Tibial artery (tissue), 4 donors: ENCODE data around the gene LAMTOR3.

ENCODE experiments used
- DNase-seq, 2 donors: peaks; one replicate each; pipeline ENCODE4 v3.0.0-alpha.2; 2019
- H3K27ac ChIP-seq, 2 donors: fragments of 200-600 bp; sonication (generic) in 1 of 2; 1 replicate in 1 of 2; 2 replicates in 1 of 2; pipeline ENCODE4 v1.5.1; 2018 to 2019; ENCODE audit warnings: mild to moderate bottlenecking in 1 of 2
- H3K27me3 ChIP-seq, 2 donors: fragments of 200-600 bp; sonication (generic) in 1 of 2; one replicate each; pipeline versions ENCODE4 v1.5.1 to v1.6.0; 2016 to 2019
- H3K36me3 ChIP-seq, 3 donors: fragments of 200-600 bp; sonication (generic) in 2 of 3; one replicate each; pipeline ENCODE4 v1.5.1; 2016 to 2019; ENCODE audit warnings: mild to moderate bottlenecking in 2 of 3
- H3K4me1 ChIP-seq, 4 donors: fragments of 200-600 bp; sonication (generic) in 2 of 4; 1 replicate in 3 of 4; 2 replicates in 1 of 4; pipeline ENCODE4 v1.5.1; 2016 to 2019
- H3K4me3 ChIP-seq, 2 donors: fragments of 200-600 bp; sonication (generic) in 1 of 2; 1 replicate in 1 of 2; 2 replicates in 1 of 2; pipeline ENCODE4 v1.5.1; 2018 to 2019; ENCODE audit warnings: mild to moderate bottlenecking in 2 of 2
- H3K9me3 ChIP-seq, 3 donors: fragments of 200-600 bp; sonication (generic) in 1 of 3; one replicate each; pipeline ENCODE4 v1.5.1; 2016 to 2019
- CTCF ChIP-seq, 2 experiments: fragments of 200-600 bp in 1 of 2; fragments of 450-650 bp in 1 of 2; IDR thresholded peaks; one replicate each; pipeline ENCODE4 v1.5.1; 2017 to 2019; ENCODE audit warnings: antibody characterized with exemption in 2 of 2, mild to moderate bottlenecking in 1 of 2, moderate library complexity in 1 of 2
- intact Hi-C: fragments of 100-400 bp; cut with DNase I; formaldehyde crosslinking; loops from one replicate; pipeline ENCODE4 v1.15.0; 2023; ENCODE audit warnings: low total_unique reads

Gene LAMTOR3

GRCh38 chr4:99843413-99843812 lies 50.8 kb downstream of the LAMTOR3 start:
- intact Hi-C loops = no loop called here
- TF ChIP-seq CTCF (IDR thresholded peaks at IDR 0.05) = no peak

GRCh38 chr4:99841129-99841528 lies 53.1 kb downstream of the LAMTOR3 start:
- no peak overlapping the region for H3K27ac ChIP-seq
- no peaks in the 10 kb centered on the region for H3K36me3 ChIP-seq
- intact Hi-C loops = no loop called here
- H3K4me1 ChIP-seq = peaks cover 0 to 6% (median 0%) of the 10 kb centered on the region in 4 donors
- no peaks in the 10 kb centered on the region for H3K9me3 ChIP-seq
- no peak for DNase-seq
- H3K4me3 ChIP-seq = no peak overlapping the region
- TF ChIP-seq CTCF (IDR thresholded peaks at IDR 0.05) = no peak
- no peaks in the 10 kb centered on the region for H3K27me3 ChIP-seq

More at GRCh38 chr4:99843413-99843812, 50.8 kb downstream of the LAMTOR3 start:
- Histone ChIP-seq H3K9me3 (no peaks in the 10 kb centered on the region), H3K36me3 (no peaks in the 10 kb centered on the region), H3K27ac (no peak overlapping the region), H3K4me1 (peaks cover 0 to 6% (median 0%) of the 10 kb centered on the region in 4 donors), H3K4me3 (no peak overlapping the region), H3K27me3 (no peaks in the 10 kb centered on the region)
- DNase-seq = no peak

- DNase-seq = no peak
- Histone ChIP-seq H3K27ac (no peak overlapping the region), H3K27me3 (no peaks in the 10 kb centered on the region), H3K36me3 (no peaks in the 10 kb centered on the region), H3K4me1 (peaks cover 0 to under 1% (median 0%) of the 10 kb centered on the region in 4 donors), H3K4me3 (no peak overlapping the region), H3K9me3 (no peaks in the 10 kb centered on the region)
- intact Hi-C loops = no loop called here
- TF ChIP-seq CTCF (IDR thresholded peaks at IDR 0.05) = no peak
Observed at GRCh38 chr4:99838927-99839326, 55.3 kb downstream of the LAMTOR3 start.

GRCh38 chr4:99835942-99836341 lies 58.3 kb downstream of the LAMTOR3 start:
- H3K4me3 ChIP-seq = no peak overlapping the region
- intact Hi-C loops = no loop called here
- H3K9me3 ChIP-seq = no peaks in the 10 kb centered on the region
- peaks cover 0 to 22% (median 4%) of the 10 kb centered on the region in 4 donors for H3K4me1 ChIP-seq
- no peak for DNase-seq
- H3K27me3 ChIP-seq = no peaks in the 10 kb centered on the region
- no peaks in the 10 kb centered on the region for H3K36me3 ChIP-seq
- no peak for TF ChIP-seq CTCF (IDR thresholded peaks at IDR 0.05)
- H3K27ac ChIP-seq = no peak overlapping the region

- no peaks in the 10 kb centered on the region for H3K36me3 ChIP-seq
- H3K9me3 ChIP-seq = no peaks in the 10 kb centered on the region
- H3K4me3 ChIP-seq = no peak overlapping the region
- H3K27me3 ChIP-seq = no peaks in the 10 kb centered on the region
- intact Hi-C loops = no loop called here
- no peak overlapping the region for H3K27ac ChIP-seq
- TF ChIP-seq CTCF (IDR thresholded peaks at IDR 0.05) = no peak
- no peak for DNase-seq
- H3K4me1 ChIP-seq = peaks cover 0 to 22% (median 4%) of the 10 kb centered on the region in 4 donors
Observed at GRCh38 chr4:99834569-99834968, 59.7 kb downstream of the LAMTOR3 start.

- intact Hi-C loops = no loop called here
Observed at GRCh38 chr4:99833756-99834155, 60.5 kb downstream of the LAMTOR3 start.

More at GRCh38 chr4:99833756-99834155, 60.5 kb downstream of the LAMTOR3 start:
- H3K9me3 ChIP-seq = no peaks in the 10 kb centered on the region
- no peak for TF ChIP-seq CTCF (IDR thresholded peaks at IDR 0.05)
- peaks cover 0 to 25% (median 4%) of the 10 kb centered on the region in 4 donors for H3K4me1 ChIP-seq
- H3K4me3 ChIP-seq = no peak overlapping the region
- H3K36me3 ChIP-seq = no peaks in the 10 kb centered on the region
- H3K27ac ChIP-seq = no peak overlapping the region
- no peaks in the 10 kb centered on the region for H3K27me3 ChIP-seq
- no peak for DNase-seq
